Right atrium auricular region (tissue), 2 donors: ENCODE results near the gene MAPT. TPM values are rescaled to one million over a fixed set of nuclear protein-coding genes. Genes with fewer than 3 reads are reported as not detected.
"Not testable (repeated sequence)": the region's sequence is repeated elsewhere in the genome, so short reads cannot be mapped to it uniquely, and the experiment has no call there.

Source experiments
- DNase-seq: peaks from one replicate; pipeline ENCODE4 v3.0.0-alpha.2; 2019; ENCODE audit warnings: low spot score
- H3K27ac ChIP-seq, 2 donors: fragments of 200-600 bp; sonication (generic); 1 replicate in 1 of 2; 2 replicates in 1 of 2; pipeline ENCODE4 v1.5.1; 2016 to 2019
- H3K27me3 ChIP-seq, 2 donors: fragments of 200-600 bp; sonication (generic); one replicate each; pipeline versions ENCODE4 v1.5.1 to v1.6.0; 2017 to 2019
- H3K36me3 ChIP-seq: fragments of 200-600 bp; sonication (generic); one replicate; pipeline ENCODE4 v1.5.1; 2016
- H3K4me1 ChIP-seq, 2 donors: fragments of 200-600 bp; sonication (generic); one replicate each; pipeline versions ENCODE4 v1.5.1 to v1.6.0; 2017 to 2019
- H3K4me3 ChIP-seq, 2 donors: fragments of 200-600 bp; sonication (generic); 1 replicate in 1 of 2; 2 replicates in 1 of 2; pipeline ENCODE4 v1.5.1; 2017 to 2019; ENCODE audit warnings: mild to moderate bottlenecking in 1 of 2, moderate library complexity in 1 of 2
- H3K9me3 ChIP-seq, 2 donors: fragments of 200-600 bp; sonication (generic); one replicate each; pipeline ENCODE4 v1.5.1; 2019
- total RNA-seq, 2 donors: library from RNA; depleted of rRNA; stranded (reverse); fragments of >200 nt; gene quantifications; one replicate each; pipeline ENCODE4 v1.1.0, GENCODE V29; 2016
- TF ChIP-seq, protein P1 (sequence below), 2 donors: fragments of 200-600 bp; sonication (generic); IDR thresholded peaks; one replicate each; pipeline ENCODE4 v1.5.1; 2019; ENCODE audit warnings: antibody characterized with exemption in 2 of 2

The MAPT gene
- total RNA-seq, 2 donors from 2014 or later: 7.8 to 23.0 TPM

DNA sequence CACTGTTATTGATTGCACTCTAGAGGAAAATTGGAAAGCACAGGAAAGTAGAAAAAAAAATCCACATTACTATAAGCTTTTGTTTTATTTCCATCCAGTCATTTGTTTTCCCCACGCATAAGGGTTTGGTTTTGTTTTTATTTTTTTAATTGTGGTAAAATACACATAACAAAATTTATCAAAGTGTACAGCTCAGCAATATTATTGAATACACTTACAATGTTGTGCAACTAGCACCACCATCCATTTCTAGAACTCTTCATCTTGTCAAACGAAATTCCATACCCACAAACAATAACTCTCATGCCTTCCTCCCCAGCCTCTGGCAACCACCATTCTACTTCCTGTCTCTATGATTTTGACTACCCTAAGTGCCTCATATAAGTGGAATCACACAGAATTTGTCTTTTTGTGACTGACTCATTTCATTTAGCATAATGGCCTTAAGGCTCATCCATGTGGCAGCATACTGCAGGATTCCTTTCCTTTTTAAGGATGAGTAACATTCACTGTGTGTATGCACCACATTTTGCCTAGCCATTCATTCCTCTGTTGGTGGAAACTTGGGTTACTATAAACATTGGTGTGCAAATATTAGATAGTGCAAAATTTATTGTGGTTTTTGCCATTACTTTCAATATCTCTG is 38.5 kb upstream of the MAPT start:
- H3K27ac ChIP-seq: no peak overlapping the region
- H3K4me1 ChIP-seq: no peaks in the 10 kb centered on the region
- H3K9me3 ChIP-seq: no peaks in the 10 kb centered on the region
- H3K36me3 ChIP-seq: no peaks in the 10 kb centered on the region
- TF ChIP-seq, protein P1, sequence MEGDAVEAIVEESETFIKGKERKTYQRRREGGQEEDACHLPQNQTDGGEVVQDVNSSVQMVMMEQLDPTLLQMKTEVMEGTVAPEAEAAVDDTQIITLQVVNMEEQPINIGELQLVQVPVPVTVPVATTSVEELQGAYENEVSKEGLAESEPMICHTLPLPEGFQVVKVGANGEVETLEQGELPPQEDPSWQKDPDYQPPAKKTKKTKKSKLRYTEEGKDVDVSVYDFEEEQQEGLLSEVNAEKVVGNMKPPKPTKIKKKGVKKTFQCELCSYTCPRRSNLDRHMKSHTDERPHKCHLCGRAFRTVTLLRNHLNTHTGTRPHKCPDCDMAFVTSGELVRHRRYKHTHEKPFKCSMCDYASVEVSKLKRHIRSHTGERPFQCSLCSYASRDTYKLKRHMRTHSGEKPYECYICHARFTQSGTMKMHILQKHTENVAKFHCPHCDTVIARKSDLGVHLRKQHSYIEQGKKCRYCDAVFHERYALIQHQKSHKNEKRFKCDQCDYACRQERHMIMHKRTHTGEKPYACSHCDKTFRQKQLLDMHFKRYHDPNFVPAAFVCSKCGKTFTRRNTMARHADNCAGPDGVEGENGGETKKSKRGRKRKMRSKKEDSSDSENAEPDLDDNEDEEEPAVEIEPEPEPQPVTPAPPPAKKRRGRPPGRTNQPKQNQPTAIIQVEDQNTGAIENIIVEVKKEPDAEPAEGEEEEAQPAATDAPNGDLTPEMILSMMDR (IDR thresholded peaks at IDR 0.05): no peak
- no peak for DNase-seq
- H3K4me3 ChIP-seq: no peak overlapping the region
- H3K27me3 ChIP-seq: no peaks in the 10 kb centered on the region

- no peak overlapping the region for H3K4me3 ChIP-seq
- H3K36me3 ChIP-seq: no peaks in the 10 kb centered on the region
- TF ChIP-seq, protein P1 (IDR thresholded peaks at IDR 0.05): no peak
- no peaks in the 10 kb centered on the region for H3K4me1 ChIP-seq
- H3K9me3 ChIP-seq: no peaks in the 10 kb centered on the region
- DNase-seq: no peak
- no peak overlapping the region for H3K27ac ChIP-seq
- no peaks in the 10 kb centered on the region for H3K27me3 ChIP-seq
Measured at GRCh38 chr17:45857977-45858708, 36.2 kb upstream of the MAPT start.

GRCh38 chr17:45861165-45861564 is 33.2 kb upstream of the MAPT start:
- Histone ChIP-seq H3K4me1 (no peaks in the 10 kb centered on the region), H3K36me3 (no peaks in the 10 kb centered on the region), H3K4me3 (no peak overlapping the region), H3K27me3 (no peaks in the 10 kb centered on the region), H3K27ac (no peak overlapping the region), H3K9me3 (no peaks in the 10 kb centered on the region)
- TF ChIP-seq, protein P1 (IDR thresholded peaks at IDR 0.05): no peak
- no peak for DNase-seq

DNA sequence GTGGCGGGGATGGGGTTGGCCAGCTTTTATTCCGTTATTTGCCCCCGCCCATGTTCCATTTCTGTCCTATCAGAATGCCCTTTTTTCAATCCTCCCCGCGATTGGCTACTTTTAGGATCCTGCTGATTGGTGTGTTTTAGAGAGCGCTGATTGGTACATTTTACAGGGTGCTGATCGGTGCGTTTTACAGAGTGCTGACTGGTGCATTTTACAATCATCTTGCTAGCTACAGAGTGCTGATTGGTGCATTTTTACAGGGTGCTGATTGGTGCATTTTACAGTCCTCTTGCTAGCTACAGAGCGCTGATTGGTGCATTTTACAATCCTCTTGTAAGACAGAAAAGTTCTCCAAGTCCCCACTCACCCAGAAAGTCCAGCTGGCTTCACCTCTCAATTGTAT is 32.2 kb upstream of the MAPT start:
- H3K27me3 ChIP-seq, DNase-seq: not testable (repeated sequence)

GRCh38 chr17:45863857-45864654 is 30.3 kb upstream of the MAPT start:
- no peaks in the 10 kb centered on the region for H3K27me3 ChIP-seq
- no peak overlapping the region for H3K4me3 ChIP-seq
- TF ChIP-seq, protein P1 (IDR thresholded peaks at IDR 0.05): no peak
- H3K4me1 ChIP-seq: no peaks in the 10 kb centered on the region
- no peak overlapping the region for H3K27ac ChIP-seq
- no peaks in the 10 kb centered on the region for H3K36me3 ChIP-seq
- DNase-seq: no peak
- no peaks in the 10 kb centered on the region for H3K9me3 ChIP-seq

More for the DNA sequence above, 32.2 kb upstream of the MAPT start:
- not testable (repeated sequence) for H3K9me3 ChIP-seq, H3K4me1 ChIP-seq, H3K36me3 ChIP-seq, H3K4me3 ChIP-seq, H3K27ac ChIP-seq

DNA sequence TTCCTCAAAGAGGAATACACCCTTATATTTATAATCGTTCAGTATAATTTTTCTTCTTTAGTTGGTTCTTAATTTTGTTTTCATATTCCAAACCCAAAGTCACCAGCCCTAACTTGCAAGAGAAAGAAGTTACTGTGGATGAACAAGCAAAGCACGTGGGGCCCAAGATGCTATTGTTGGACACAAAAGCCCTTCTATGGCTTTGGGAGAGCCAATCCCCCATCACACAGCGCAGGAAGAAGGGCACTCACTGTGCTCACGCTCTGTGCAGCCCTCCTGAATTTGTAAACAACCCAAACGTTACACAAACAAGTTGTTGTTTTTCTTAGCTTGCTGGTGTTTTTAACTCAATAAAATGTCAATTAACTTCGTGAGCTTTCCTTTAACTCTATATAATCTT is 27.2 kb upstream of the MAPT start:
- Histone ChIP-seq H3K27me3 (no peaks in the 10 kb centered on the region), H3K9me3 (no peaks in the 10 kb centered on the region), H3K27ac (no peak overlapping the region), H3K36me3 (no peaks in the 10 kb centered on the region), H3K4me3 (no peak overlapping the region), H3K4me1 (no peaks in the 10 kb centered on the region)
- no peak for DNase-seq
- TF ChIP-seq, protein P1 (IDR thresholded peaks at IDR 0.05): no peak
